HepG2 (cell line): ENCODE results near the gene NSFL1C. TPM values are rescaled to one million over a fixed set of nuclear protein-coding genes. Genes with fewer than 3 reads are reported as not detected.

ENCODE experiments used
- CHD2 ChIP-seq: IDR thresholded peaks from 2 replicates; pipeline ENCODE4 v1.6.1; 2011; ENCODE audit warnings: low read depth, low read length, improper control_type of control experiment
- DPF2 ChIP-seq: sonication (generic); formaldehyde crosslinking; IDR thresholded peaks from 2 replicates; pipeline ENCODE4 v1.4.0; 2020; ENCODE audit warnings: mild to moderate bottlenecking, low read depth, missing genetic modification reagents, borderline replicate concordance
- FLYWCH1 ChIP-seq: sonication (generic); formaldehyde crosslinking; IDR thresholded peaks from 2 replicates; pipeline ENCODE4 v1.8.1; 2023; ENCODE audit warnings: mild to moderate bottlenecking, missing genetic modification reagents
- FOXO1 ChIP-seq: sonication (generic); formaldehyde crosslinking; IDR thresholded peaks from 2 replicates; pipeline ENCODE4 v1.4.0; 2020; ENCODE audit warnings: missing genetic modification reagents
- GABPB1 ChIP-seq: IDR thresholded peaks from 2 replicates; pipeline ENCODE4 v1.6.1; 2016; ENCODE audit warnings: mild to moderate bottlenecking, missing genetic modification reagents, moderate library complexity, missing compliant biosample characterization
- HNF1B ChIP-seq: sonication (generic); formaldehyde crosslinking; IDR thresholded peaks from 2 replicates; pipeline ENCODE4 v1.5.1; 2020; ENCODE audit warnings: mild to moderate bottlenecking, moderate library complexity, missing genetic modification reagents
- IRX3 ChIP-seq: sonication (generic); formaldehyde crosslinking; IDR thresholded peaks from 2 replicates; pipeline ENCODE4 v1.8.1; 2023; ENCODE audit warnings: mild to moderate bottlenecking, low read depth, missing genetic modification reagents, borderline replicate concordance
- KDM2A ChIP-seq: sonication (generic); formaldehyde crosslinking; IDR thresholded peaks from 2 replicates; pipeline ENCODE4 v1.4.0; 2020; ENCODE audit warnings: low read depth, missing genetic modification reagents, borderline replicate concordance
- NFE2 ChIP-seq: sonication (generic); formaldehyde crosslinking; IDR thresholded peaks from 2 replicates; pipeline ENCODE4 v1.4.0; 2020; ENCODE audit warnings: missing genetic modification reagents
- NFE2L2 ChIP-seq: fragments of 150-350 bp; IDR thresholded peaks from 2 replicates; pipeline ENCODE4 v1.6.1; 2014; ENCODE audit warnings: low read length
- SIN3B ChIP-seq: fragments of 150-350 bp; IDR thresholded peaks from 2 replicates; pipeline ENCODE4 v1.6.1; 2014; ENCODE audit warnings: low read length
- TBL1XR1 ChIP-seq: fragments of 150-350 bp; IDR thresholded peaks from 2 replicates; pipeline ENCODE4 v1.6.1; 2014; ENCODE audit warnings: borderline replicate concordance, low read length; ENCODE audit not compliant: partially characterized antibody
- XRCC5 ChIP-seq: fragments of 200-400 bp; formaldehyde crosslinking; optimal IDR thresholded peaks from 2 replicates; pipeline ENCODE3; 2017; ENCODE audit warnings: mild to moderate bottlenecking, low read length
- YEATS2 ChIP-seq: sonication (generic); formaldehyde crosslinking; IDR thresholded peaks from 2 replicates; pipeline ENCODE4 v1.4.0; 2020; ENCODE audit warnings: missing genetic modification reagents, borderline replicate concordance
- ZFP1 ChIP-seq: IDR thresholded peaks from 2 replicates; pipeline ENCODE4 v1.6.1; 2016
- ZKSCAN8 ChIP-seq: IDR thresholded peaks from 2 replicates; pipeline ENCODE4 v1.6.1; 2016; ENCODE audit warnings: borderline replicate concordance, missing genetic modification reagents, missing compliant biosample characterization
- ZMAT5 ChIP-seq: sonication (generic); formaldehyde crosslinking; IDR thresholded peaks from 2 replicates; pipeline ENCODE4 v1.5.0; 2020; ENCODE audit warnings: mild to moderate bottlenecking, low read depth, missing genetic modification reagents, borderline replicate concordance
- ZMYM3 ChIP-seq: sonication (generic); formaldehyde crosslinking; IDR thresholded peaks from 2 replicates; pipeline ENCODE4 v1.5.1; 2020; ENCODE audit warnings: mild to moderate bottlenecking, missing genetic modification reagents
- ZNF17 ChIP-seq: sonication (generic); formaldehyde crosslinking; IDR thresholded peaks from 2 replicates; pipeline ENCODE4 v1.5.0; 2020; ENCODE audit warnings: mild to moderate bottlenecking, missing genetic modification reagents
- ZNF224 ChIP-seq: sonication (generic); formaldehyde crosslinking; IDR thresholded peaks from 2 replicates; pipeline ENCODE4 v1.5.0; 2020; ENCODE audit warnings: mild to moderate bottlenecking, missing genetic modification reagents
- ZNF280B ChIP-seq: sonication (generic); formaldehyde crosslinking; IDR thresholded peaks from 2 replicates; pipeline ENCODE4 v1.5.0; 2020; ENCODE audit warnings: missing genetic modification reagents, mild to moderate bottlenecking, borderline replicate concordance
- ZNF530 ChIP-seq: sonication (generic); formaldehyde crosslinking; IDR thresholded peaks from 2 replicates; pipeline ENCODE4 v1.5.0; 2020; ENCODE audit warnings: low read depth, mild to moderate bottlenecking, missing genetic modification reagents
- ZNF614 ChIP-seq: IDR thresholded peaks from 2 replicates; pipeline ENCODE4 v1.6.1; 2018; ENCODE audit warnings: missing biosample characterization, missing genetic modification reagents, inconsistent platforms, borderline replicate concordance
- ZNF761 ChIP-seq: sonication (generic); formaldehyde crosslinking; conservative IDR thresholded peaks from 2 replicates; pipeline ENCODE4 v1.4.0; 2020; ENCODE audit warnings: mild to moderate bottlenecking, missing genetic modification reagents
- ZNF839 ChIP-seq: sonication (generic); formaldehyde crosslinking; IDR thresholded peaks from 2 replicates; pipeline ENCODE4 v1.4.0; 2020; ENCODE audit warnings: missing genetic modification reagents, mild to moderate bottlenecking, borderline replicate concordance
- polyA plus RNA-seq, 8 experiments: library from polyadenylated mRNA; depleted of rRNA in 3 of 8; stranded (reverse) in 7 of 8; unstranded in 1 of 8; fragments of >200 nt; fragmentation: Illumina TruSeq in 4 of 8; extraction: Trizol in 4 of 8; gene quantifications; 2 replicates each; pipeline versions ENCODE4 v1.2.1 to v1.2.3, GENCODE V29; 2011 to 2016; ENCODE audit warnings: low read depth in 4 of 8, missing spikeins in 1 of 8, mixed read lengths in 1 of 8; ENCODE audit not compliant: insufficient read depth in 1 of 8
- total RNA-seq, 5 experiments: library from RNA; depleted of rRNA; stranded (reverse); fragments of >200 nt; fragmentation: Illumina TruSeq; extraction: Trizol; gene quantifications; 2 replicates each; pipeline ENCODE4 v1.2.3, GENCODE V29; 2016; ENCODE audit warnings: low read depth in 1 of 5

NSFL1C gene
- total and polyA plus RNA-seq, 2 of the 13 experiments (the other 11 are each of a cell fraction or from before 2014, with no cell fraction given) = 22.9 to 62.7 TPM

DNA sequence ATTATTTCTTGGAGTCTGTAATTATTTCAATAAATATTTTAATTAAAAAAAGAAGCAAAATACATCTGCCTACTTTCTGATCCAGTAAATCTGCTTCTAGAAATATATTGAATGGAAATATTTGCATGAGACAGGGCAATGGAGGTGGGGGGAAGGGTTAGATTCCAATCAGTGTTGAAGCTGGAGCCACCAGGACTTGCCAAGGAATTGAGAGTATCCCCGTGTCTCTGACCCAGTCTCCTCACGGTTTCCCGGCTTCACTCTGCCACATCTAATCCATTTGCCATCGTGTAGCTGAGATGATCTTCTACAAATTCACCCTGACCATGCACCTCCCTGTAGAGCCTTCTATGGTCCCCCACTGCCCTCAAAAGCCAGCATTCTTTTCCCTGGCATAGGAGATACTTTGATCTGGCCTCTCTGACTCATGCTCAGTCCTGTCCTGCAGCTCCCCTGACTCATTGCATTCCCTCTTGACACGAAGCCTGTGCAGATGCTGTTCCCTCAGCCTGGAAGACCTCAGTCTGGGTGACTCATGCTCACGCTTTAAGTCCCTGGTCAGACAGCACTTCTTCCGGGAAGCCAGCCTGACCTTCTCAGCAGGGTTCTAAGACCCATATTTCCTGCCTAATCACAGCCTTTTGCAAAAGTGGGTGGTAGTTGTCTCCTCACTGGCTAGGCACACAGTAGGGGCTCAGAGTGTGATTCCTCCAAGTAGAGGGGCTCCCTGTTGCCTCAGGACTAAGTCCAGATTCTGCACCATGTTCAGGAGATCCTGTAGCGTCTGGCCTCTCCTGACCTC is 50.8 kb downstream of the NSFL1C start (continued):
- peak; percentile 83; the same call in 1 of the 2 replicates for TF ChIP-seq ZKSCAN8 (CRISPR knock-in tag)
- peak; percentile 86 for TF ChIP-seq KDM2A (CRISPR knock-in tag)
- TF ChIP-seq ZNF280B (CRISPR knock-in tag) = no peak
- TF ChIP-seq FOXO1 = peak; percentile 52; the same call in 1 of the 2 replicates
- TF ChIP-seq CHD2 = peak; percentile 58; the same call in 1 of the 2 replicates
- TF ChIP-seq ZNF530 (CRISPR knock-in tag) = no peak
- no peak for TF ChIP-seq ZNF224 (CRISPR knock-in tag)
- TF ChIP-seq NFE2 (CRISPR knock-in tag) = peak; percentile 47; the same call in 1 of the 2 replicates
- peak; percentile 70 for TF ChIP-seq GABPB1
- TF ChIP-seq ZNF839 (CRISPR knock-in tag) = no peak
- TF ChIP-seq ZMAT5 (CRISPR knock-in tag) = no peak
- peak; percentile 99 for TF ChIP-seq XRCC5
- 0 out of 2 replicates have a peak, but pooled peaks have one; percentile 45 for TF ChIP-seq ZFP1 (CRISPR knock-in tag)
- no peak for TF ChIP-seq ZNF17 (CRISPR knock-in tag)
- peak; percentile 85 for TF ChIP-seq ZNF614 (CRISPR knock-in tag)
- peak; percentile 47; the same call in 1 of the 2 replicates for TF ChIP-seq HNF1B (CRISPR knock-in tag)
- TF ChIP-seq YEATS2 (CRISPR knock-in tag) = peak; percentile 92
- TF ChIP-seq ZNF761 (CRISPR knock-in tag) = no peak
- no peak for TF ChIP-seq SIN3B
- TF ChIP-seq IRX3 = no peak
- peak; percentile 81 for TF ChIP-seq TBL1XR1
- TF ChIP-seq FLYWCH1 (CRISPR knock-in tag) = no peak
- peak; percentile 64; the same call in 1 of the 2 replicates for TF ChIP-seq DPF2 (CRISPR knock-in tag)
- peak; percentile 95 for TF ChIP-seq ZMYM3
- TF ChIP-seq NFE2L2 = peak; percentile 22; the same call in 1 of the 2 replicates
